Sigmoid colon (tissue), 7 donors: ENCODE results near the gene RHOC. TPM values are rescaled to one million over a fixed set of nuclear protein-coding genes. Genes with fewer than 3 reads are reported as not detected.
A peak's percentile ranks its signal among the peaks of the same experiment; 100 is the strongest.

Experiments used
- DNase-seq: peaks from one replicate; pipeline ENCODE4 v3.0.0-alpha.2; 2019
- H3K27ac ChIP-seq, 4 donors: fragments of 200-600 bp; sonication (generic); one replicate each; pipeline ENCODE4 v1.5.1; 2016 to 2019; ENCODE audit warnings: mild to moderate bottlenecking in 1 of 4
- H3K27me3 ChIP-seq, 3 donors: fragments of 200-600 bp; sonication (generic); one replicate each; pipeline ENCODE4 v1.5.1; 2019; ENCODE audit warnings: mild to moderate bottlenecking in 1 of 3
- H3K36me3 ChIP-seq, 4 donors: fragments of 200-600 bp; sonication (generic); one replicate each; pipeline ENCODE4 v1.5.1; 2016 to 2019
- H3K4me1 ChIP-seq, 4 donors: fragments of 200-600 bp; sonication (generic); one replicate each; pipeline ENCODE4 v1.5.1; 2017 to 2019
- H3K4me3 ChIP-seq, 4 donors: fragments of 200-600 bp; sonication (generic); one replicate each; pipeline ENCODE4 v1.5.1; 2017 to 2019; ENCODE audit warnings: mild to moderate bottlenecking in 2 of 4, moderate library complexity in 1 of 4
- H3K9me3 ChIP-seq, 4 donors: fragments of 200-600 bp in 3 of 4; sonication (generic) in 3 of 4; one replicate each; pipeline versions ENCODE4 v1.5.1 to v1.6.1; 2013 to 2019
- CTCF ChIP-seq, 4 experiments: fragments of 450-650 bp in 3 of 4; fragments of 200-600 bp in 1 of 4; IDR thresholded peaks; one replicate each; pipeline ENCODE4 v1.5.1; 2016 to 2019; ENCODE audit warnings: antibody characterized with exemption in 4 of 4, mild to moderate bottlenecking in 3 of 4, moderate library complexity in 2 of 4
- EP300 ChIP-seq, 4 donors: sonication (generic); formaldehyde crosslinking; IDR thresholded peaks; one replicate each; pipeline ENCODE4 v1.6.1; 2017; ENCODE audit warnings: antibody characterized with exemption in 4 of 4
- POLR2A ChIP-seq, 2 donors: fragments of 450-650 bp; IDR thresholded peaks; one replicate each; pipeline ENCODE4 v1.6.1; 2016; ENCODE audit warnings: antibody characterized with exemption in 2 of 2, mild to moderate bottlenecking in 2 of 2, moderate library complexity in 2 of 2
- POLR2AphosphoS5 ChIP-seq, 4 donors: sonication (generic); formaldehyde crosslinking; IDR thresholded peaks; one replicate each; pipeline ENCODE4 v1.6.1; 2017; ENCODE audit warnings: antibody characterized with exemption in 4 of 4
- WGBS, 2 donors: extraction: QIAGEN DNeasy Blood & Tissue Kit; methylation state at CpG; one replicate each; pipeline ENCODE4 v1.1.7; 2013; 5-methylcytosine and 5-hydroxymethylcytosine counted together
- intact Hi-C: fragments of 100-400 bp; cut with DNase I; formaldehyde crosslinking; loops from one replicate; pipeline ENCODE4 v1.15.1; 2023
- polyA plus RNA-seq, 3 donors: library from polyadenylated mRNA; stranded (reverse); fragments of 200-250 nt; gene quantifications; one replicate each; pipeline ENCODE4 v1.2.3, GENCODE V29; 2013
- total RNA-seq, 4 donors: library from RNA; depleted of rRNA; stranded (reverse); fragments of >200 nt; gene quantifications; one replicate each; pipeline ENCODE4 v1.1.0, GENCODE V29; 2016
- donor health status: healthy with polysubstance abuse.
- donor health status: Bipolar disorder and iron deficiency.
- donor health status: healthy.

RHOC gene
- total and polyA plus RNA-seq, 7 donors = 181 to 1,259 (median 244) TPM

- TF ChIP-seq POLR2A (IDR thresholded peaks at IDR 0.05) (no peak), POLR2AphosphoS5 (IDR thresholded peaks at IDR 0.05) (no peak), CTCF (IDR thresholded peaks at IDR 0.05) (no peak), EP300 (IDR thresholded peaks at IDR 0.05) (no peak)
- peak overlapping the region in 3 of 4 donors; percentile 19 to 41 (median 40) for H3K4me3 ChIP-seq
- H3K4me1 ChIP-seq = peaks cover 0 to 14% (median 11%) of the 10 kb centered on the region in 4 donors
- H3K27ac ChIP-seq = no peak overlapping the region
- no peak for DNase-seq
- H3K27me3 ChIP-seq = peaks cover 13 to 36% (median 25%) of the 10 kb centered on the region in 3 donors
- intact Hi-C loops = no loop called here
- 19 to 20% methylated on average over 54 of the region's 54 CpGs for WGBS, 2 donors
- H3K36me3 ChIP-seq = no peaks in the 10 kb centered on the region
- H3K9me3 ChIP-seq = no peaks in the 10 kb centered on the region
Measured at GRCh38 chr1:112743174-112744008, 36.5 kb upstream of the RHOC start.

GRCh38 chr1:112737573-112737972 lies 30.6 kb upstream of the RHOC start:
- H3K9me3 ChIP-seq = no peaks in the 10 kb centered on the region
- no peak overlapping the region for H3K4me3 ChIP-seq
- no peak overlapping the region for H3K27ac ChIP-seq
- no peak for DNase-seq
- TF ChIP-seq CTCF (IDR thresholded peaks at IDR 0.05) (no peak), EP300 (IDR thresholded peaks at IDR 0.05) (no peak), POLR2AphosphoS5 (IDR thresholded peaks at IDR 0.05) (no peak), POLR2A (IDR thresholded peaks at IDR 0.05) (no peak)
- 78 to 93% methylated on average over 3 of the region's 3 CpGs for WGBS, 2 donors
- H3K27me3 ChIP-seq = peaks cover 0 to 5% (median 4%) of the 10 kb centered on the region in 3 donors
- no peaks in the 10 kb centered on the region for H3K4me1 ChIP-seq
- intact Hi-C loops = no loop called here
- H3K36me3 ChIP-seq = no peaks in the 10 kb centered on the region

- Histone ChIP-seq H3K4me1 (no peaks in the 10 kb centered on the region), H3K36me3 (no peaks in the 10 kb centered on the region), H3K27me3 (no peaks in the 10 kb centered on the region), H3K9me3 (no peaks in the 10 kb centered on the region), H3K4me3 (no peak overlapping the region), H3K27ac (no peak overlapping the region)
- intact Hi-C loops = no loop called here
- TF ChIP-seq EP300 (IDR thresholded peaks at IDR 0.05) (no peak), POLR2A (IDR thresholded peaks at IDR 0.05) (no peak), CTCF (IDR thresholded peaks at IDR 0.05) (no peak), POLR2AphosphoS5 (IDR thresholded peaks at IDR 0.05) (no peak)
- WGBS, 2 donors = 96 to 97% methylated on average over 1 of the region's 1 CpG
- DNase-seq = no peak
Measured at GRCh38 chr1:112735752-112736151, 28.8 kb upstream of the RHOC start.

- Histone ChIP-seq H3K4me1 (no peaks in the 10 kb centered on the region), H3K27me3 (no peaks in the 10 kb centered on the region), H3K4me3 (no peak overlapping the region), H3K36me3 (no peaks in the 10 kb centered on the region), H3K9me3 (no peaks in the 10 kb centered on the region), H3K27ac (no peak overlapping the region)
- 95 to 96% methylated on average over 1 of the region's 1 CpG for WGBS, 2 donors
- TF ChIP-seq EP300 (IDR thresholded peaks at IDR 0.05) (no peak), POLR2A (IDR thresholded peaks at IDR 0.05) (no peak), CTCF (IDR thresholded peaks at IDR 0.05) (no peak), POLR2AphosphoS5 (IDR thresholded peaks at IDR 0.05) (no peak)
- DNase-seq = no peak
- intact Hi-C loops = loop anchor here (5.0 kb wide), 1 partner anchor 71 kb away; no protein-coding TSS in a partner anchor
Measured at GRCh38 chr1:112731451-112731850, 24.5 kb upstream of the RHOC start.
